HG03175 (cell line): ENCODE data around the gene C9orf50.
"Not testable (repeated sequence)": the region's sequence is repeated elsewhere in the genome, so short reads cannot be mapped to it uniquely, and the experiment has no call there.

ENCODE experiments used
- ATAC-seq: cut with Tn5 transposase; IDR thresholded peaks from one replicate; pipeline ENCODE4 v1.9.1; 2021; ENCODE audit warnings: mild to moderate bottlenecking, moderate library complexity; ENCODE audit not compliant: unreplicated experiment

C9orf50 gene

DNA sequence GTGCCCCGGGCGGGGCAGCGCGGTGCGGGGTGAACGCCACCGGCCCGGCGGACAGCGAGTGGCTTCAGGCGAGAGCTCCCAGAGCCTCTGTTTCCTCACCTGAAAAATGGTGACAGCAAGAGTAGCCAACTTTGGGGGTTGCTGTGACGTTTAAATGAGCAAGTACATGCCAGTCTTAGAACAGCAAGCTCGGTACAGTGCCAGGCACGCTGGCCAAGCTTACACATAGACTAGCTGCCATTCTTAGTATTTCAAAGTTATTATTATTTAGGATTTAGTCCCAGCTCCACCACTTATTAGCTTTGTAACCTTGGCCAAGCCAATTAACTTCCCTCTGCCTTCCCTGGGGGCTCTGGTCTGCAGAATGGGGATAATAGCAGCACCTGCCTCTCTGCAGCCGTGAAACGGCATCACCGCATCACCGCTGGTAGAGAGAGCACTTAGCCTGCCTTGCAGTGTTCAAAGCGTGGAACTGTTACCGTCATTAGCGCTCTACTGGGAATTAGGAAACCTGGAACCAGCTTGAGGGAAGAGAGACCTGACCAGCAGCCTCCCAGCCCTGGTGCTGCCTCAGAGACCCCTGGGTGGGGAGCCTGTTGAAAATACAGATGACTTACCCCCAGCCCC, at the start of gene C9orf50:
Gene C9orf50, minus strand, starts transcription at position 433 of the 627 bp plus-strand sequence. CDS start 527 bp downstream, outside the sequence.
- ATAC-seq = no peak

DNA sequence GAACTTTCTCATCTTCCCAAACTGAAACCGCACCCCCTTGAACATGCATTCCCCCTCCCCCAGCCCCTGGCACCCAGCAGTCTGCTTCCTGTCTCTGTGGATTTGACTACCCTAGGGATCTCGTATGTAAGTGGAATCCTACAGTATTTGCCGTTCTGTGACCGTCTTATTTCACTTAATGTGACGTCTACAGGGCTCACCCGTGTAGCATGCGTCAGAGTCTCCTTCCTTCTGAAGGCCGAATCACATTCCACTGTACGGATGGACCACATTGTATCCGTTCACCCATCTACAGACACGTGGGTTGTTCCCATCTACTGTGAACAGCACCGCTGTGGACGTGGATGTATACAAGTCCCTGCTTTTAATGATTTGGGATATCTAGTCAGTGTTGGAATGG, 49.0 kb upstream of the C9orf50 start:
- ATAC-seq = no peak

GRCh38 chr9:129669141-129669718, 48.3 kb upstream of the C9orf50 start:
- no peak for ATAC-seq

- no peak for ATAC-seq
These were observed 46.9 kb upstream of the C9orf50 start for GRCh38 chr9:129667850-129668249.

DNA sequence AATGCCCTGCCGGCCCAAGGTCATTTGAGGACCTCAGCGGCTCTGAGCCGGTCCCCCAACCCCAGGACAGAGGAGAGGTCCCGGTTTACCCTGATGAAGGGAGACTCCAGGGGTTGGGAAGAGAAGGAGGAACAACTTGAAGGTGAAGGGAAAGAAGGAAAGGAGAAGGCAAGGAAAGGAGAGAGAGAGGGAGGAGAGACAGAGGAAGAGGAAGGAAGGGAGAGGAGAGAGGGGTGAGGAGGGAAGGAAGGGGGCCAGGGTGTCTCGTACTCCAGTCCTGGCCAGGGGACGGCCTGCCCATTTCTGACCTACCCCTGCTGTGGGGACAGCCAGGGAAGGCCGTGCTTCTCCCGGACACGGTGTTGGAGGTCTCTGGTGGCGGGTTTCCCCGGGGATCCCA, 46.5 kb upstream of the C9orf50 start:
- no peak for ATAC-seq

GRCh38 chr9:129666575-129666974, 45.7 kb upstream of the C9orf50 start:
- no peak for ATAC-seq

GRCh38 chr9:129665814-129666520, 45.1 kb upstream of the C9orf50 start:
- ATAC-seq = no peak

- no peak for ATAC-seq
These were observed 44.5 kb upstream of the C9orf50 start, which contains the start of gene PRRX2 for GRCh38 chr9:129665389-129665775. Gene PRRX2 (plus strand): TSS chr9:129665647. CDS start chr9:129665868, 221 bp downstream.

DNA sequence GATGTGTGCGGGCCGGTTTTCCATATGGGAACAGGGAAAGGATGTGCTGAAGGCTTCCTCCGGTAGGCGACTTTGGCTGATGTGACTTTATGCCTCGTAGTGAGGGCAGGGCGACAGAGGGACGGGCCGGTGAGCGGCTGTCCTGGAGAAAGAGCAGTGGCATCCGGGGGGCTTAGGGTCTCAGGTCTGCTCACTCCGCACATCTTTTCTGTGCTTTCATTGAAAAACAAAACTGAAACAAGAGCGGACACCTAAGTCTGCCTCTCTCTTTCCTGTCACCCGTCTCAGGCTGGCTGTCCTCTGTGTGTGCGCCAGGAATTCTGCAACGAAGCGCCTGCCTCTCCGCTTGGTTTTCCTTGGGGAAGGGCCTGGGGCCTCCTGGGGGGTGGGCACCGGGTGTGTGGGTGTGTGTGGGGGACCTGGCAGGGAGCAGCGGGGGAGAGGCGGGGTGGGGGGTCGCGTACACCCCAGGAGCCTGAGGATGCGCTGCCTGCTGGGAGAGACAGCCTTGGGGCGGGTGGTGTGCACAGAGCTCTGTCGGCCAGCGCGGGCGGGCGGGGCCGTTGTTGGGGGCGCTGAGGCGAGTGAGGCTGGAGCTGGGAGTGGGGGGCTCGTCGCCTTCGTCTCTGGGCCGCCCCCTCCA, 44.0 kb upstream of the C9orf50 start:
- ATAC-seq = no peak

DNA sequence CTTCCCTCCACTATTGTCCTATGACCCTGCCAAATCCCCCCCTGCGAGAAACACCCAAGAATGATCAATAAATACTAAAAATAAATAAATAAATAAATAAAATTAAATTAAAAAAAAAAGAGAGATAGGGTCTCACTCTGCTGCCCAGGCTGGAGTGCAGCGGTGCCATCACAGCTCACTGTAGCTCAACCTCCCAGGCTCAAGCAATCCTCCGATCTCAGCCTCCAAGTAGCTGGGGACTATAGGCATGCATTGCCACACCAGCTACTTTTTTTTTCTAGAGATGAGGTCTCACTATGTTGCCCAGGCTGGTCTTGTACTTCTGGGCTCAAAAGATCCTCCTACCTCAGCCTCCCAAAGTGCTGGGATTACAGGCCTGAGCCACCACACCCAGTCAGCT, 41.3 kb upstream of the C9orf50 start:
- ATAC-seq = not testable (repeated sequence)

GRCh38 chr9:129661029-129661428, 40.1 kb upstream of the C9orf50 start:
- no peak for ATAC-seq

- ATAC-seq = no peak
These were observed 36.0 kb upstream of the C9orf50 start for GRCh38 chr9:129656795-129657390.

GRCh38 chr9:129655696-129656095, 34.8 kb upstream of the C9orf50 start:
- no peak for ATAC-seq

- no peak for ATAC-seq
These were observed 34.3 kb upstream of the C9orf50 start for GRCh38 chr9:129655154-129655553.

DNA sequence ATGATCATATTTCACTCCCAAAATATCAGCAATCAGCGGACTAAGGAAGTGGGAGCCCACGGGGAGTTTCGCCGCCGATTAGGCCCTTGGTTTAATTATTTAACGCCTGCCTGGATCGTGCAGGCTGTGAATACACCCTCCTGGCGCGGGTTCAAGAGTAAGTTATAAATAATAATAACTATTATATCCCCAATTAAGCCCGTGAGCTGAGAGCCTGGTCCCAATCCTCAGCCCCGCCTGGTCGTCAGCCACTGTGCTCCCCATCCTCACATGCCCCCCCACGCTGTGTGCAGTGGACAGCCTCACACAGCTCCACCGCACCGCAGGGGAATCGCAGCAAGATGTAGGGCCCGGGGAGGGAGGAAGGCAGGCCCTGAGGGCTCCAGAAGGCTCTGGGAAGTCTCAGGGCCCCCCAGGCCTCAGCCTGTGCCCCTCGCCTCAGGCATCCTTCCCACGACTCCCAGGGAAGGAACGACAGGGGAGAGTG, 33.7 kb upstream of the C9orf50 start:
- no peak for ATAC-seq

DNA sequence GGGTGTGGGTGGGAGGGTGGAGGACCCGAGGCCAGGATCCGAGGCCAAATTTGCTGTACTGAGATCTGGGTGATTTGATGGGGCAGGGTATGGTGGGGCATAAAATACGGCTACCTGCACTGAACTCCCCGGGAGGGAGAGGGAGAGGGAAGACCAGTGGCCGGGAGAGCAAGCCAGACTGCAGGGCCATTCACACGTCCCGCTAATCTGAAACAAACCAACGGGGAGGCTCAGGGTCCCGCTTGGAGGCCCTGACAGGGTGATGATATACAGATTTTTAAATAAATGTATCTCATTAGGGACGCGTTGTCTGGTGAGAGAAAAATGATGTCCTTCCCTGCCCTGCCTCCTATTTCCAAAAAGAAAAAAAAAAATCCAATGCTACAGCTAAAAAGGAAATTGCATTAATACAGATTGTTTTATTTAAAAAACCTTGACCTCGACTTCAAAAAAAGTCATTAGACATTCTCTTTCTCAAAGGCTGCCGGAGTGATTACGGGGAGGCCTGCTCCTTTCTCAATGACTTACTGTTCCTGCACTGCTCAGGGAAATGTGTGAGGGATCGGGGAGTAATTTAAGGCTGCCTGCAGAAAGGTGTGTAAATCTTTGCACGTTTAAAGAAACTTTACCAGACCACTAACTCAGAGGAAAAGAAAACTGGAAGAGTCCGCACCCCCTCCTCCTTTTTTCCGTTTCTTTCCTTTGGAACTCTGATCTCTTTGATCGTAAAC, 33.1 kb upstream of the C9orf50 start:
- ATAC-seq = no peak

GRCh38 chr9:129650680-129651235, 29.9 kb upstream of the C9orf50 start:
- no peak for ATAC-seq

- ATAC-seq = no peak
These were observed 29.1 kb upstream of the C9orf50 start for GRCh38 chr9:129649726-129650679.

- ATAC-seq = no peak
These were observed 27.8 kb upstream of the C9orf50 start for GRCh38 chr9:129648764-129649115.
